Pancreas (tissue), 10 donors: ENCODE results near the gene PRKCA. TPM values are rescaled to one million over a fixed set of nuclear protein-coding genes. Genes with fewer than 3 reads are reported as not detected.

Experiments
- ATAC-seq, 4 donors: fragments of 200-7000 bp; cut with Tn5 transposase; one replicate each; pipeline versions ENCODE4 v1.8.0 to v1.9.1; 2020; ENCODE audit warnings: mild to moderate bottlenecking in 4 of 4, moderate library complexity in 4 of 4
- DNase-seq, 6 donors: peaks; one replicate each; pipeline ENCODE4 v3.0.0-alpha.2; 2020
- FAIRE-seq: peaks from 2 replicates; lab custom pipeline; 2012; peaks lifted over from hg19 to GRCh38; lab: Jason Lieb, UNC
- H3K27ac ChIP-seq, 4 donors: fragments of 200-600 bp; sonication (generic); 1 replicate in 3 of 4; 2 replicates in 1 of 4; pipeline versions ENCODE4 v1.5.0 to v1.8.0; 2020
- H3K27me3 ChIP-seq, 4 donors: fragments of 200-600 bp; one replicate each; pipeline ENCODE4 v1.8.0; 2021
- H3K36me3 ChIP-seq, 3 donors: fragments of 200-600 bp; sonication (generic) in 1 of 3; one replicate each; pipeline versions ENCODE4 v1.5.0 to v1.8.0; 2020 to 2021
- H3K4me1 ChIP-seq, 3 donors: fragments of 200-600 bp; one replicate each; pipeline ENCODE4 v1.8.0; 2021
- H3K4me3 ChIP-seq, 4 donors: fragments of 200-600 bp; sonication (generic) in 2 of 4; one replicate each; pipeline versions ENCODE4 v1.5.0 to v1.8.0; 2020 to 2021
- H3K9me3 ChIP-seq, 4 donors: fragments of 200-600 bp; one replicate each; pipeline ENCODE4 v1.8.0; 2021
- WGBS, 2 donors: extraction: QIAGEN DNeasy Blood & Tissue Kit; methylation state at CpG; one replicate each; pipeline ENCODE4 v1.1.7; 2013; 5-methylcytosine and 5-hydroxymethylcytosine counted together
- intact Hi-C, 3 donors: fragments of 100-400 bp; cut with DNase I; formaldehyde crosslinking; loops; one replicate each; pipeline versions ENCODE4 v1.11.1 to v1.14.2; 2022
- polyA plus RNA-seq, 2 donors: library from polyadenylated mRNA; stranded (reverse); fragments of 200-250 nt; gene quantifications; one replicate each; pipeline ENCODE4 v1.2.3, GENCODE V29; 2013
- total RNA-seq, 6 donors: library from RNA; stranded (reverse); fragmentation: NEBNext Ultra II Directional in 4 of 6; extraction: Animal tissue kit (Norgen Biotek cat#: 25700) in 4 of 6; gene quantifications; one replicate each; pipeline versions ENCODE4 v1.2.1 to v1.2.4, GENCODE V29; 2021 to 2023
- TF ChIP-seq, protein P1 (sequence below), 4 donors: fragments of 200-600 bp; sonication (generic) in 3 of 4; IDR thresholded peaks; one replicate each; pipeline versions ENCODE4 v1.5.0 to v1.8.0; 2021; ENCODE audit warnings: antibody characterized with exemption in 4 of 4
- donor health status: healthy with polysubstance abuse.
- donor health status: DM: no; HTN: no; CAD: no; lungs with moderate emphysema.
- donor health status: DM: no; HTN: no; CAD: no.
- donor health status: control.
- donor health status: control.
- donor health status: Bipolar disorder and iron deficiency.
- donor health status: DM: yes; HTN: yes; CAD: no.
- donor health status: DM: no; HTN: no; CAD: no.
- donor health status: DM: no; HTN: no; CAD: no.
- donor health status: DM: yes; HTN: yes; CAD: no.

The PRKCA gene
- total and polyA plus RNA-seq, 8 donors: 3.5 to 22.3 (median 10.2) TPM

DNA sequence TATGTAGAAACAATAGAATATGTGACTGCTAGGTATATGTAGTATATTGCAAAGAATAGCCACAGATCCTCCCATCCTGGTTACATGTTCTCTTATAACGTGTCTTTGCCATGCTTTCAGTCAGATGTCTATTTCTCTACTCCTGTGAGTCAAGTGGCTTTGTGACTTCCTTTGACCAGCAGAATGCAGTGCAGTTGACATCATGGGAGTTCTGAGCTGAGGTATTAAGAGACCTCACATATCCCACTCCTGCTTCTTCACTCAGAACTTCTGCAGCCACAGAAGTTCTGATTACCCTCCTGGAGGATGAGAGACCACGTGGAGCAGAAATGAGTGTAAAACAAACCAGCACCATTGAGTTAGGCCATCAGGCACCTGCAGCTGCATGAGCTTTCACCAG lies 222.5 kb downstream of the PRKCA start:
- no peaks in the 10 kb centered on the region for H3K9me3 ChIP-seq
- FAIRE-seq: no peak
- TF ChIP-seq, protein P1, sequence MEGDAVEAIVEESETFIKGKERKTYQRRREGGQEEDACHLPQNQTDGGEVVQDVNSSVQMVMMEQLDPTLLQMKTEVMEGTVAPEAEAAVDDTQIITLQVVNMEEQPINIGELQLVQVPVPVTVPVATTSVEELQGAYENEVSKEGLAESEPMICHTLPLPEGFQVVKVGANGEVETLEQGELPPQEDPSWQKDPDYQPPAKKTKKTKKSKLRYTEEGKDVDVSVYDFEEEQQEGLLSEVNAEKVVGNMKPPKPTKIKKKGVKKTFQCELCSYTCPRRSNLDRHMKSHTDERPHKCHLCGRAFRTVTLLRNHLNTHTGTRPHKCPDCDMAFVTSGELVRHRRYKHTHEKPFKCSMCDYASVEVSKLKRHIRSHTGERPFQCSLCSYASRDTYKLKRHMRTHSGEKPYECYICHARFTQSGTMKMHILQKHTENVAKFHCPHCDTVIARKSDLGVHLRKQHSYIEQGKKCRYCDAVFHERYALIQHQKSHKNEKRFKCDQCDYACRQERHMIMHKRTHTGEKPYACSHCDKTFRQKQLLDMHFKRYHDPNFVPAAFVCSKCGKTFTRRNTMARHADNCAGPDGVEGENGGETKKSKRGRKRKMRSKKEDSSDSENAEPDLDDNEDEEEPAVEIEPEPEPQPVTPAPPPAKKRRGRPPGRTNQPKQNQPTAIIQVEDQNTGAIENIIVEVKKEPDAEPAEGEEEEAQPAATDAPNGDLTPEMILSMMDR (IDR thresholded peaks at IDR 0.05): no peak
- no peak overlapping the region for H3K4me3 ChIP-seq
- intact Hi-C loops: no loop called here
- H3K27me3 ChIP-seq: no peaks in the 10 kb centered on the region
- no peak for DNase-seq
- no peaks in the 10 kb centered on the region for H3K4me1 ChIP-seq
- H3K36me3 ChIP-seq: no peaks in the 10 kb centered on the region
- 94 to 98% methylated on average over 2 of the region's 2 CpGs for WGBS, 2 donors
- H3K27ac ChIP-seq: no peak overlapping the region
- no peak for ATAC-seq

DNA sequence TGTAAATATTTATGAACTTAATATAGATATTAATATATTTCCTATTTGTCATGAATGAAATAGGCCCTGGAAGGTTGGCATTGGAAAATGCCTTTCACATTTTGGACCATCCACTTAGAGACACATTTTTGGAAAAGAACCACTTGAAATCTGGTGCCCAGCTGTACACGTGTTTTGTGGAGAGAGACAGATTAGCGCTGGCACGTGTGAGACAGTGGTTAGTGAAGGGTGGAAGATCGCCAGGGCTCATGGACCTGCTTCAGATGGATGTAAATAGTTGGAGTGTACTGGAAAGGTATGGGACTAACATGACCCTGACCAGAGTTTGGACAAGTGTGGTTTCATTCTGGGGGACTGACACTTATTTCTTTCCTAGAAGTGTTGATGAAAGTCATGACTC lies 222.9 kb downstream of the PRKCA start:
- no peaks in the 10 kb centered on the region for H3K36me3 ChIP-seq
- ATAC-seq (no peak), FAIRE-seq (no peak), DNase-seq (no peak)
- no peaks in the 10 kb centered on the region for H3K27me3 ChIP-seq
- no peaks in the 10 kb centered on the region for H3K9me3 ChIP-seq
- TF ChIP-seq, protein P1 (IDR thresholded peaks at IDR 0.05): no peak
- WGBS, 2 donors: 78 to 85% methylated on average over 4 of the region's 4 CpGs
- H3K4me3 ChIP-seq: no peak overlapping the region
- H3K4me1 ChIP-seq: no peaks in the 10 kb centered on the region
- intact Hi-C loops: no loop called here
- no peak overlapping the region for H3K27ac ChIP-seq

DNA sequence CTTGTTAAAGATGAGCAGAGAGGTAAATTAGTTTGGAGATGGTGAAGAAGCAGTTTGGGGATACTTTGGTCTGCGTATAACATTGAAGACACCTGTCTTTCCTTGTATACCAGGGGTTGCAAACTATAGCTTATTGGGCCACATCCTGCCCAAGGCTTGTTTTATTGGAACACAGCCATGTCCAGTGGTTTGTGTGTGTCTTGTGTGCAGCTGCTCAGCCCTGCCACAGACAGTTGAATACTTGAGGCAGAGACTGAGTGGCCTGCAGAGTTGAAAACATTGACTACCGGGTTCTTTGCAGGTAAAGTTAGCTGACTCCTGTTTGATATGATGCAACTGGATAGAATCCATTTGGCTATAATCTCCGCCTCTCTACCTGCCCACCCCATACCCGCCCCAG lies 224.4 kb downstream of the PRKCA start:
- no peak for ATAC-seq
- FAIRE-seq: no peak
- TF ChIP-seq, protein P1 (IDR thresholded peaks at IDR 0.05): no peak
- H3K4me3 ChIP-seq: no peak overlapping the region
- no peak overlapping the region for H3K27ac ChIP-seq
- 92 to 94% methylated on average over 4 of the region's 4 CpGs for WGBS, 2 donors
- H3K27me3 ChIP-seq: no peaks in the 10 kb centered on the region
- no peaks in the 10 kb centered on the region for H3K36me3 ChIP-seq
- H3K4me1 ChIP-seq: no peaks in the 10 kb centered on the region
- intact Hi-C loops: no loop called here
- H3K9me3 ChIP-seq: no peaks in the 10 kb centered on the region
- no peak for DNase-seq

DNA sequence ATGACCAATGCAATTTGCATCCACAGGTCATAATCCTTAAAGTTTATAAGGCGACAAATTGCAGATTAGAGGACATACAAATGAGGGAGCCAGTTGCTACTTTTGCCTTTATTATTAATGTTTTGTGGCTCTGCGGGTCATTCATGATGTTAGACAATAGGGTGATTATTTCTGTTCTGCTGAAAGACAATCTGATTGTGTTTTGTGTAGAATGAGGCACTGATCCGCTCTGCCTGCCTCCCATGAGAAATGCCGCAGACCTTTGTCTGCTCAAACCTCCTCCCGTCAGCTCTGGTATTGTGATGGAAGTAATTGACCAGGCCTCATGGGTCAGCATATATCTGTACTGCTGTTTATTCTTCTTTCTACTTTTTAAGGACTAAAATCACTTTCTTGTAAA lies 224.9 kb downstream of the PRKCA start:
- Histone ChIP-seq H3K9me3 (no peaks in the 10 kb centered on the region), H3K27me3 (no peaks in the 10 kb centered on the region), H3K4me1 (no peaks in the 10 kb centered on the region), H3K27ac (no peak overlapping the region), H3K36me3 (no peaks in the 10 kb centered on the region), H3K4me3 (no peak overlapping the region)
- TF ChIP-seq, protein P1 (IDR thresholded peaks at IDR 0.05): no peak
- WGBS, 2 donors: 94 to 96% methylated on average over 5 of the region's 5 CpGs
- FAIRE-seq: no peak
- intact Hi-C loops: no loop called here
- DNase-seq: no peak
- no peak for ATAC-seq

DNA sequence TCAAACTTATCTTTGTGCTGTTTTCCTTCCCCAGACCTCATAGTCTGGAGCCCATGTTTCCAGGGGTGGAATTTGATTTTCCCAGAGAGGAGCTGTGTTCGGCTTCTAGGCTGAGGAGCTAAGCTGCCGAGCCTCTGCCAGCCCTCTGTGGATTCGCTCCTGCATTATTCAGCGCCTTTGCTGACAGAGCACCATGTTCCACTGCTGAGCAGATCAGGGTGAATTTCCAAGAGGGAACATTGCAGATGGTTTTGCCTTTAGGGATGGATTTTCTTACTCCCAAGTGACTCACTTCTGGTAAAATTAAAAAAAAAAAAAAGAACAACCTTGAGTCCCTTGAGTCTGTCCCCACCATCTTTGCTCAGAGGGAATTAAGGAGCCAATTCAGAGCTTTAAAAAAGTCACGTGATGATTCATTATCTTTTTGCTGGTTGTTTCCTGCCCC lies 229.5 kb downstream of the PRKCA start:
- Histone ChIP-seq H3K9me3 (no peaks in the 10 kb centered on the region), H3K27ac (no peak overlapping the region), H3K36me3 (no peaks in the 10 kb centered on the region), H3K27me3 (no peaks in the 10 kb centered on the region), H3K4me1 (no peaks in the 10 kb centered on the region), H3K4me3 (no peak overlapping the region)
- WGBS, 2 donors: 88 to 93% methylated on average over 5 of the region's 5 CpGs
- ATAC-seq (no peak), FAIRE-seq (no peak), DNase-seq (no peak)
- intact Hi-C loops: no loop called here
- TF ChIP-seq, protein P1 (IDR thresholded peaks at IDR 0.05): no peak
